A549 (cell line): ENCODE data around the gene UBE3B. TPM values are rescaled to one million over a fixed set of nuclear protein-coding genes. Genes with fewer than 3 reads are reported as not detected.

Experiments used
- ATAC-seq, 2 experiments: fragments of 200-7000 bp in 1 of 2; fragments of >200 bp in 1 of 2; cut with Nextera tagmentation in 1 of 2; cut with Tn5 transposase in 1 of 2; 3 replicates each; pipeline versions ENCODE4 v1.8.0 to v1.9.1; 2018 to 2020; ENCODE audit warnings: mild to moderate bottlenecking in 1 of 2, moderate library complexity in 1 of 2
- CTCF ChIA-PET: fragments of 300-600 bp; sonication (Branson Sonifier 250); formaldehyde crosslinking; extraction: SDS; loops from one replicate; lab custom pipeline; 2021; ENCODE audit warnings: antibody characterized with exemption, inconsistent platforms; lab: Yijun Ruan, JAX
- POLR2A ChIA-PET: fragments of 350-600 bp; formaldehyde crosslinking; extraction: SDS; loops from one replicate; lab custom pipeline; 2021; ENCODE audit warnings: antibody characterized with exemption, inconsistent platforms; lab: Yijun Ruan, JAX
- DNase-seq, 2 experiments: peaks; one replicate each; pipeline versions ENCODE4 v3.0.0 to v3.0.0-alpha.2; 2011 to 2016; ENCODE audit warnings: low read depth in 1 of 2, low spot score in 1 of 2
- FAIRE-seq: peaks from 2 replicates; lab custom pipeline; 2011; peaks lifted over from hg19 to GRCh38; lab: Jason Lieb, UNC
- H3K27ac ChIP-seq, 2 experiments: fragments of >200 bp; sonication (Bioruptor Twin); formaldehyde crosslinking; 3 replicates each; pipeline ENCODE4 v1.5.1; 2016 to 2017
- H3K4me1 ChIP-seq: fragments of >200 bp; sonication (Bioruptor Twin); formaldehyde crosslinking; 3 replicates; pipeline ENCODE4 v1.6.1; 2016
- H3K4me2 ChIP-seq: fragments of >200 bp; sonication (Bioruptor Twin); formaldehyde crosslinking; 3 replicates; pipeline ENCODE4 v1.6.1; 2016
- H3K4me3 ChIP-seq: fragments of >200 bp; sonication (Bioruptor Twin); formaldehyde crosslinking; 3 replicates; pipeline ENCODE4 v1.5.1; 2016
- H3K9me3 ChIP-seq: fragments of >200 bp; sonication (Bioruptor Twin); formaldehyde crosslinking; 3 replicates; pipeline ENCODE4 v1.6.1; 2016
- E2F6 ChIP-seq: IDR thresholded peaks from 2 replicates; pipeline ENCODE4 v1.6.1; 2012; ENCODE audit warnings: low read depth, borderline replicate concordance
- EHMT2 ChIP-seq: fragments of 200-600 bp; sonication (generic); IDR thresholded peaks from 2 replicates; pipeline ENCODE4 v1.6.1; 2016; ENCODE audit warnings: antibody characterized with exemption, low read depth, mild to moderate bottlenecking, moderate library complexity
- ELK1 ChIP-seq: fragments of 150-350 bp; IDR thresholded peaks from 2 replicates; pipeline ENCODE4 v1.6.1; 2014; ENCODE audit warnings: low read depth, mild to moderate bottlenecking, low read length
- ESRRA ChIP-seq: fragments of 150-350 bp; IDR thresholded peaks from 2 replicates; pipeline ENCODE4 v1.6.1; 2014; ENCODE audit warnings: mild to moderate bottlenecking, low read length, borderline replicate concordance
- GATA3 ChIP-seq: IDR thresholded peaks from 2 replicates; pipeline ENCODE4 v1.6.1; 2012; ENCODE audit warnings: borderline replicate concordance
- HEYL ChIP-seq: fragments of 250-450 bp; sonication (Bioruptor Pico); IDR thresholded peaks from 2 replicates; pipeline ENCODE4 v1.8.0; 2021; ENCODE audit warnings: mild to moderate bottlenecking, moderate library complexity
- HMGXB4 ChIP-seq: fragments of 250-450 bp; sonication (Bioruptor Pico); IDR thresholded peaks from 2 replicates; pipeline ENCODE4 v1.5.0; 2021; ENCODE audit warnings: mild to moderate bottlenecking, moderate library complexity, borderline replicate concordance
- HOXB13 ChIP-seq: fragments of 250-450 bp; sonication (Bioruptor Pico); IDR thresholded peaks from 2 replicates; pipeline ENCODE4 v1.5.0; 2020; ENCODE audit warnings: low read depth, mild to moderate bottlenecking, moderate library complexity
- KDM1A ChIP-seq: fragments of 200-600 bp; sonication (generic); IDR thresholded peaks from 2 replicates; pipeline ENCODE4 v1.6.1; 2016; ENCODE audit warnings: low read depth, mild to moderate bottlenecking
- KDM5A ChIP-seq: fragments of 200-600 bp; sonication (generic); IDR thresholded peaks from 2 replicates; pipeline ENCODE4 v1.6.1; 2016; ENCODE audit warnings: antibody characterized with exemption, mild to moderate bottlenecking
- MAFK ChIP-seq: fragments of 450-650 bp; IDR thresholded peaks from 2 replicates; pipeline ENCODE4 v1.6.1; 2014; ENCODE audit not compliant: partially characterized antibody
- MAX ChIP-seq: IDR thresholded peaks from 2 replicates; pipeline ENCODE4 v1.6.1; 2012
- NPAS2 ChIP-seq: fragments of 250-450 bp; sonication (Bioruptor Pico); IDR thresholded peaks from 2 replicates; pipeline ENCODE4 v1.8.0; 2022; ENCODE audit warnings: mild to moderate bottlenecking, moderate library complexity, borderline replicate concordance
- PBX3 ChIP-seq: IDR thresholded peaks from 2 replicates; pipeline ENCODE4 v1.6.1; 2012
- POLR2A ChIP-seq: IDR thresholded peaks from 2 replicates; pipeline ENCODE4 v1.6.1; 2012; ENCODE audit warnings: mild to moderate bottlenecking, low read length
- RARB ChIP-seq: fragments of 250-450 bp; sonication (Bioruptor Pico); IDR thresholded peaks from 2 replicates; pipeline ENCODE4 v1.8.0; 2021; ENCODE audit warnings: mild to moderate bottlenecking, moderate library complexity
- RCOR1 ChIP-seq: fragments of 150-350 bp; IDR thresholded peaks from 2 replicates; pipeline ENCODE4 v1.6.1; 2014; ENCODE audit warnings: antibody characterized with exemption, low read length, low read depth
- REST ChIP-seq: fragments of 200-600 bp; sonication (generic); IDR thresholded peaks from 2 replicates; pipeline ENCODE4 v1.6.1; 2016; ENCODE audit warnings: antibody characterized with exemption, mild to moderate bottlenecking, moderate library complexity
- RNF2 ChIP-seq: fragments of 200-600 bp; sonication (generic); IDR thresholded peaks from 2 replicates; pipeline ENCODE4 v1.6.1; 2016; ENCODE audit warnings: low read depth, mild to moderate bottlenecking, antibody characterized with exemption, moderate library complexity, borderline replicate concordance
- USF2 ChIP-seq: fragments of 450-650 bp; IDR thresholded peaks from 2 replicates; pipeline ENCODE4 v1.6.1; 2014; ENCODE audit warnings: antibody characterized with exemption
- ZC3H11A ChIP-seq: fragments of 450-650 bp; IDR thresholded peaks from 2 replicates; pipeline ENCODE4 v1.6.1; 2014; ENCODE audit warnings: antibody characterized with exemption, mild to moderate bottlenecking
- ZNF302 ChIP-seq: fragments of 250-450 bp; sonication (Bioruptor Pico); IDR thresholded peaks from 2 replicates; pipeline ENCODE4 v1.9.0; 2021; ENCODE audit warnings: inconsistent platforms, mild to moderate bottlenecking, moderate library complexity
- WGBS: methylation state at CpG from one replicate; pipeline ENCODE4 v1.1.6; 2017; ENCODE audit errors: missing lambda C conversion rate; 5-methylcytosine and 5-hydroxymethylcytosine counted together
- polyA plus RNA-seq, 4 experiments: library from polyadenylated mRNA; depleted of rRNA in 3 of 4; stranded (reverse); fragments of >200 nt; fragmentation: RNase III in 1 of 4; extraction: RNeasy Plus Mini Kit Qiagen cat#74134 plus additional on column Dnase treatment in 1 of 4; gene quantifications; 2 replicates in 3 of 4; 3 replicates in 1 of 4; pipeline ENCODE4 v1.2.3, GENCODE V29; 2011 to 2017
- TF ChIP-seq, protein P1 (sequence below): fragments of 250-450 bp; sonication (Bioruptor Pico); IDR thresholded peaks from 2 replicates; pipeline ENCODE4 v1.5.0; 2020; ENCODE audit warnings: low read depth, mild to moderate bottlenecking, moderate library complexity
- TF ChIP-seq, protein P2 (sequence below): fragments of >200 bp; sonication (Bioruptor Twin); formaldehyde crosslinking; IDR thresholded peaks from 3 replicates; pipeline ENCODE4 v1.6.1; 2016

UBE3B gene
- polyA plus RNA-seq, 2 of the 4 experiments (the other 2 are of a cell fraction), result 14.0 to 38.0 TPM

DNA sequence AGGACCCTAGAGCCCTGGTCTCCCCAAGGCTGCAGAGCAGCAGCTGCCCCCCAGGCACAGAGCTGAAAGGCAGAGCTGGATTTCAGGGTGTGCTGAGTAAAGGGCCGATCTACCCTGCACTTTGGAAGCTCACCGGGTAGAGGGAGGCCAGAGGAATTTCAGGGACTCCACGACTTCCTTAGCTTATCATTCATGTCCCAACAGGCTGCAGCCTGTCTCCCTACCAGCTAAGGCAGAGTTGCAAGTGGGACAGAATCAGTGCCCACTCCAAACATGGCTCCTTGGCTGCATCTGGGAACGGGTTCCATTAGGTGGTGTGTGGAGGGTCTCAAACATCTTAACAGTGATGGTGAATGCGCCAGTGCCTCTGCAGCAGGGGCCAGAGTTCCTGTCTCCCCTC is 68.4 kb downstream of the UBE3B start (continued):
- TF ChIP-seq RARB (CRISPR knock-in tag) (no peak), HEYL (CRISPR knock-in tag) (no peak)

DNA sequence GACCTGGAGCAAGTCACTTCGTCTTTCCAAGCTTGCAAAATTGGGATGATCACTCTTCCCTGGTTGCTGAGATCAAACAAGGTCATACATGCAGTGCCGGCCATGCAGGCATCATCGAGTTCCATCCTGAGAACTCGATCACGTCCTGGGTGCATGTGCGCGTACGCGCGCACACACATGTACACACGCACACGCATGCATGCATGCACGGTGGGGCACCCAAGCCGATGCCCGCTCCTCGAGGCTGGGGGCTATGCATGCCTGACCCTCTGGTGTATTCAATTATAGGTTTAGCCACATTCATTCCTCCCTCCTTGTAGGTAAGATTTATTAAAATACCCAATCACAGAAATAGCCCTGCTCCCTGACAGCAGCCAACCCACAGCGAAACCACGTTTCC is 69.9 kb downstream of the UBE3B start:
- ChIA-PET POLR2A (no interaction called here), CTCF (no interaction called here)
- Histone ChIP-seq H3K9me3 (no peaks in the 10 kb centered on the region), H3K4me1 (peaks cover 6% of the 10 kb centered on the region; the same call in 2 of the 3 replicates), H3K4me2 (no peak overlapping the region), H3K27ac (no peak overlapping the region), H3K4me3 (no peak overlapping the region)
- 77% methylated on average over 18 of the region's 18 CpGs for WGBS
- TF ChIP-seq KDM1A, result no peak
- no peak for TF ChIP-seq ESRRA
- TF ChIP-seq MAFK, result no peak
- no peak for TF ChIP-seq RNF2
- TF ChIP-seq ZC3H11A, result no peak
- no peak for TF ChIP-seq PBX3
- TF ChIP-seq NPAS2 (CRISPR knock-in tag), result no peak
- TF ChIP-seq POLR2A, result no peak
- TF ChIP-seq HMGXB4 (CRISPR knock-in tag), result no peak
- DNase-seq (no peak), ATAC-seq (no peak), FAIRE-seq (no peak)

GRCh38 chr12:109548258-109548657 is 70.8 kb downstream of the UBE3B start:
- no peak for ATAC-seq
- H3K4me2 ChIP-seq, result no peak overlapping the region
- DNase-seq, result no peak
- no peak overlapping the region for H3K27ac ChIP-seq
- ChIA-PET CTCF (interaction anchor here (1.2 to 1.3 kb wide), 2 partner anchors 23 to 306 kb away, joined by 3 to 4 read pairs; no protein-coding TSS in a partner anchor), POLR2A (no interaction called here)
- no peak overlapping the region for H3K4me3 ChIP-seq
- 69% methylated on average over 4 of the region's 4 CpGs for WGBS
- no peaks in the 10 kb centered on the region for H3K9me3 ChIP-seq
- FAIRE-seq, result no peak
- peaks cover 6% of the 10 kb centered on the region; the same call in 2 of the 3 replicates for H3K4me1 ChIP-seq
- no peak for TF ChIP-seq HEYL (CRISPR knock-in tag)
- no peak for TF ChIP-seq E2F6
- TF ChIP-seq RCOR1, result no peak
- TF ChIP-seq, protein P1, sequence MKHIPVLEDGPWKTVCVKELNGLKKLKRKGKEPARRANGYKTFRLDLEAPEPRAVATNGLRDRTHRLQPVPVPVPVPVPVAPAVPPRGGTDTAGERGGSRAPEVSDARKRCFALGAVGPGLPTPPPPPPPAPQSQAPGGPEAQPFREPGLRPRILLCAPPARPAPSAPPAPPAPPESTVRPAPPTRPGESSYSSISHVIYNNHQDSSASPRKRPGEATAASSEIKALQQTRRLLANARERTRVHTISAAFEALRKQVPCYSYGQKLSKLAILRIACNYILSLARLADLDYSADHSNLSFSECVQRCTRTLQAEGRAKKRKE (CRISPR knock-in tag), result no peak
- no peak for TF ChIP-seq KDM5A
- TF ChIP-seq ZC3H11A, result no peak
- TF ChIP-seq ZNF302 (CRISPR knock-in tag), result no peak
- TF ChIP-seq GATA3, result no peak
- TF ChIP-seq MAX, result no peak
- TF ChIP-seq, protein P2, sequence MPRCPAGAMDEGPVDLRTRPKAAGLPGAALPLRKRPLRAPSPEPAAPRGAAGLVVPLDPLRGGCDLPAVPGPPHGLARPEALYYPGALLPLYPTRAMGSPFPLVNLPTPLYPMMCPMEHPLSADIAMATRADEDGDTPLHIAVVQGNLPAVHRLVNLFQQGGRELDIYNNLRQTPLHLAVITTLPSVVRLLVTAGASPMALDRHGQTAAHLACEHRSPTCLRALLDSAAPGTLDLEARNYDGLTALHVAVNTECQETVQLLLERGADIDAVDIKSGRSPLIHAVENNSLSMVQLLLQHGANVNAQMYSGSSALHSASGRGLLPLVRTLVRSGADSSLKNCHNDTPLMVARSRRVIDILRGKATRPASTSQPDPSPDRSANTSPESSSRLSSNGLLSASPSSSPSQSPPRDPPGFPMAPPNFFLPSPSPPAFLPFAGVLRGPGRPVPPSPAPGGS, result no peak
- TF ChIP-seq REST, result no peak
- no peak for TF ChIP-seq EHMT2
- no peak for TF ChIP-seq USF2
- TF ChIP-seq ELK1, result no peak
- no peak for TF ChIP-seq HOXB13 (CRISPR knock-in tag)
